Cardiac muscle cell (in vitro differentiated cells and primary cell): ENCODE measurements around the gene GPI. TPM values are rescaled to one million over a fixed set of nuclear protein-coding genes. Genes with fewer than 3 reads are reported as not detected.

Source experiments
- DNase-seq, 2 donors: peaks; one replicate each; pipeline versions ENCODE4 v3.0.0 to v3.0.0-alpha.2; 2010 to 2017; ENCODE audit warnings: low read depth in 1 of 2, low spot score in 1 of 2
- H3K27ac ChIP-seq: fragments of 200-600 bp; sonication (generic); 2 replicates; pipeline ENCODE4 v1.5.1; 2016
- H3K27me3 ChIP-seq: fragments of 200-600 bp; sonication (generic); 2 replicates; pipeline ENCODE4 v1.6.0; 2016; ENCODE audit warnings: control low read depth
- H3K36me3 ChIP-seq: fragments of 200-600 bp; sonication (generic); 2 replicates; pipeline ENCODE4 v1.5.1; 2016; ENCODE audit warnings: control low read depth
- H3K4me1 ChIP-seq: fragments of 200-600 bp; sonication (generic); 2 replicates; pipeline ENCODE4 v1.8.1; 2017; ENCODE audit warnings: low read depth, mild to moderate bottlenecking, mixed run types
- H3K4me3 ChIP-seq: fragments of 200-600 bp; sonication (generic); 2 replicates; pipeline ENCODE4 v1.5.1; 2016; ENCODE audit warnings: mild to moderate bottlenecking
- H3K9me3 ChIP-seq: fragments of 200-600 bp; sonication (generic); 2 replicates; pipeline ENCODE4 v1.5.1; 2017; ENCODE audit warnings: low read depth, mild to moderate bottlenecking, control low read depth
- polyA plus RNA-seq: library from polyadenylated mRNA; unstranded; fragments of >200 nt; fragmentation: Nextera tagmentation; extraction: Ambion mirVana; gene quantifications from 2 replicates; pipeline ENCODE4 v1.2.1, GENCODE V29; 2016
- total RNA-seq: library from RNA; depleted of rRNA; stranded (reverse); fragments of >200 nt; gene quantifications from 2 replicates; pipeline ENCODE4 v1.2.3, GENCODE V29; 2016
- TF ChIP-seq, protein P1 (sequence below): IDR thresholded peaks from 2 replicates; pipeline ENCODE4 v1.5.1; 2012; ENCODE audit warnings: low read depth, mild to moderate bottlenecking, low read length

GPI gene
- total and polyA plus RNA-seq, 2 experiments from 2014 or later, result 618 to 862 TPM

DNA sequence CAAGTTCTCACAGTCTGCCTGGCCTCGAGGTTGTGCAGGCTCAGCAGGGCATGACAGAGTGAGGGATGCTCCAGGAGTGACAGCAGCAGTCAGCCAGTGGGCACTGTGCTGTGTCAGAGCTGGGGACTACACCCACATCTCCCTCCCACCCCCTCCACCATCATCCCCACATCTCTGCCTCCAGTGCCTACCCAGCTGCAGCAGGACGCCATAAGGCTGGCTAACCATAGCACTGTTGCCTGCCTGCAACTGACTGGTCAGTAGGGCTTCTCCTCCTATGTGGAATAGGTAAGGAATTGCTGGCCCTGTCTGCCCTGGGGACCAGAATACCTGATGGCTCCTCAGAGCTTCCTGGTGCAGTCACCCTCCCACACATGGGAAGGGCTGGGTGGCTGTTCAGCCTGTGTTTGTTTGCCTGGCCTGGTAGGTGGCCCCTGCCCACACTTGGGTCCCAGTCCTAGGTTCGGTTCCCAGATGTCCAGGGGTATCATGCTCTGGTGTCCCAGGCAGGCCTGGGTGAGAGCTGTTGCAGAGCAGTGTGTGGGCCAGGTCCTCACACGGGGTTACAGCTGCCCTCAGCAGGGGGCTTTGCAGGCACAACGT is 15.7 kb downstream of the GPI start:
- no peaks in the 10 kb centered on the region for H3K27me3 ChIP-seq
- DNase-seq, result no peak
- no peak overlapping the region for H3K27ac ChIP-seq
- H3K4me3 ChIP-seq, result no peak overlapping the region
- no peaks in the 10 kb centered on the region for H3K9me3 ChIP-seq
- H3K4me1 ChIP-seq, result no peaks in the 10 kb centered on the region
- TF ChIP-seq, protein P1, sequence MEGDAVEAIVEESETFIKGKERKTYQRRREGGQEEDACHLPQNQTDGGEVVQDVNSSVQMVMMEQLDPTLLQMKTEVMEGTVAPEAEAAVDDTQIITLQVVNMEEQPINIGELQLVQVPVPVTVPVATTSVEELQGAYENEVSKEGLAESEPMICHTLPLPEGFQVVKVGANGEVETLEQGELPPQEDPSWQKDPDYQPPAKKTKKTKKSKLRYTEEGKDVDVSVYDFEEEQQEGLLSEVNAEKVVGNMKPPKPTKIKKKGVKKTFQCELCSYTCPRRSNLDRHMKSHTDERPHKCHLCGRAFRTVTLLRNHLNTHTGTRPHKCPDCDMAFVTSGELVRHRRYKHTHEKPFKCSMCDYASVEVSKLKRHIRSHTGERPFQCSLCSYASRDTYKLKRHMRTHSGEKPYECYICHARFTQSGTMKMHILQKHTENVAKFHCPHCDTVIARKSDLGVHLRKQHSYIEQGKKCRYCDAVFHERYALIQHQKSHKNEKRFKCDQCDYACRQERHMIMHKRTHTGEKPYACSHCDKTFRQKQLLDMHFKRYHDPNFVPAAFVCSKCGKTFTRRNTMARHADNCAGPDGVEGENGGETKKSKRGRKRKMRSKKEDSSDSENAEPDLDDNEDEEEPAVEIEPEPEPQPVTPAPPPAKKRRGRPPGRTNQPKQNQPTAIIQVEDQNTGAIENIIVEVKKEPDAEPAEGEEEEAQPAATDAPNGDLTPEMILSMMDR, result no peak
- H3K36me3 ChIP-seq, result peaks cover 81% of the 10 kb centered on the region

- Histone ChIP-seq H3K4me1 (no peaks in the 10 kb centered on the region), H3K27me3 (no peaks in the 10 kb centered on the region), H3K4me3 (no peak overlapping the region), H3K36me3 (peaks cover 81% of the 10 kb centered on the region), H3K9me3 (no peaks in the 10 kb centered on the region), H3K27ac (no peak overlapping the region)
- TF ChIP-seq, protein P1, result no peak
- no peak for DNase-seq
Observed at GRCh38 chr19:34381399-34382251, 16.6 kb downstream of the GPI start.

GRCh38 chr19:34382471-34382870 is 17.5 kb downstream of the GPI start:
- Histone ChIP-seq H3K27me3 (no peaks in the 10 kb centered on the region), H3K36me3 (peaks cover 85% of the 10 kb centered on the region), H3K9me3 (no peaks in the 10 kb centered on the region), H3K4me1 (no peaks in the 10 kb centered on the region), H3K4me3 (no peak overlapping the region), H3K27ac (no peak overlapping the region)
- DNase-seq, result no peak
- TF ChIP-seq, protein P1, result no peak

GRCh38 chr19:34383599-34383998 is 18.6 kb downstream of the GPI start:
- Histone ChIP-seq H3K27me3 (no peaks in the 10 kb centered on the region), H3K9me3 (no peaks in the 10 kb centered on the region), H3K27ac (no peak overlapping the region), H3K4me3 (no peak overlapping the region), H3K4me1 (no peaks in the 10 kb centered on the region), H3K36me3 (peaks cover 85% of the 10 kb centered on the region)
- TF ChIP-seq, protein P1, result no peak
- DNase-seq, result no peak

- H3K36me3 ChIP-seq, result peaks cover 86% of the 10 kb centered on the region
Observed at GRCh38 chr19:34386645-34387445, 21.8 kb downstream of the GPI start.

More at GRCh38 chr19:34386645-34387445, 21.8 kb downstream of the GPI start:
- Histone ChIP-seq H3K27ac (no peak overlapping the region), H3K4me1 (no peaks in the 10 kb centered on the region), H3K9me3 (no peaks in the 10 kb centered on the region), H3K4me3 (no peak overlapping the region), H3K27me3 (no peaks in the 10 kb centered on the region)
- no peak for DNase-seq
- TF ChIP-seq, protein P1, result no peak
